Ramos (cell line): ENCODE measurements around the gene TMEM154.

ENCODE experiments used
- in situ Hi-C: fragments of 300-500 bp; cut with MboI; formaldehyde crosslinking; loops from one replicate; pipeline ENCODE4 v1.14.3; 2022; ENCODE audit warnings: low sequenced_read_pairs; ENCODE audit not compliant: unreplicated experiment

The TMEM154 gene

DNA sequence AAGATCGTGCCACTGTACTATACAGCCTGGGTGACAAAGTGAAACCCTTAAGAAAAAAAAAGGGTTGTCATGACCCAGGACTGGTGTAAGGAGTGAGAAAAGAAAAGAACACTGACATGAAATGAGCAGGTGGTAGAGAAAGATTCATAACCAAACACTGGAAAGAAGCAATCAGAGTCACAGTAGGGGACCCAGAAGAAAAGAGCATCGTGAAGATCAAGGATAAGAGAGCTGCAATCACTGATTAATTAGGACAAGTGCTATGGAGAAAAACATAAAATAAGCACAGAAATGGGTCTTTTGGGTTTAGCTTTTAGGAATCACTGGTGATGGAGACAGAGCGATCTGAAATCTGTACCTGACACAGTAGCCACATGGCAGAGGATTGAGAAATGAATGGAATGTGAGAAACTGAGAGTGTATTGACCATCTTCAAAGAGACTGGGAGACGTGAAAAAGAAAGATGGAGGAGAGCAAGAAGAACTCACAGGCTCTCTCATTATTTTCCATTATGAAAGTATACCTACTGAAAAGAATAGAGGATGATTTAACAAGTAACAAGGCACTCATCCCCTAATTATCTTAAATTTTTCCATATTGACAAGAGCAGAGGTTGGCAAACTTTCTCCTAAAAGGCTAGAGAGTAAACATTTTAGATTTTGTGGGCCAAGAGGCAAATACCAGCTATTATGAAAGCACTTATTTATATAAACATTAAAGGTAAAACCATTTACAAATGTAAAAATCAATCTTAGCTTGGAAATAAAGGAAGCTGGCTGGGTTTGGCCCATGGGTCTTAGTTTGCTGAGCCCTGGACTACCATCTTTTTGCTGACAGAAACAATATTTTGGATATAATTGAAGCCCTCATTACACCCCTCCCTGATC, 7.3 kb downstream of the TMEM154 start:
- in situ Hi-C loops, result loop anchor here (25.0 kb wide), 2 partner anchors 665 to 765 kb away; partner anchors contain the start of gene MND1

DNA sequence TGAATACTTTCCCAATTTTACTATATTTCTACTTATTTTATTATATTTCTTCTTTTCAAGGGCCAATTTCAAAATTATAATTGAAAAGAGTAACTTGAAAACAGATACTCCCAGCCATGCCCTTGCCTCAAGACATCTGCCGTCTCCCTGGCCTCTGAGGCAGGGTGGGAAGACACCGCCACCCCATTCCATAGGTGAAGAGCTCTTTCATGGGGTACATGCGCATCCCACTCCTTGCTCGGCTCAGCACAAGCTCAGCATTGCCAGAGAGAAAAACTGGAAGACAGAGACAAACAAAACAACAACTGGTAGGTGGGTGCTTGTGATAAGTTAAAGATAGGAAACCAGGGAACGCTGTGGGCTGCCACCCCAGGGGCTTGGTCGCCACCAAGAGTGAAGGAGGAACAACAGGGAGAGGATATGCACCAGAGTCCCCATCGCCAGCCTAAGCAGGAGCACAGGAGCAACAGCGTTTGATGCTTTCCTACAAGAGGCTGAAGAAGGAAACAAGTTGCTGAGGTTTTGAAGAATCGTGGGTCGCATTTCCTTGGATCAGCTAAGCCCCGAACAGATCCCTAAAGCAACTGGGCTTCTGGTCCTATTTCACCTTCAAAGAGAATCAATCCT, 11.3 kb downstream of the TMEM154 start:
- in situ Hi-C loops, result loop anchor here (25.0 kb wide), 2 partner anchors 669 to 769 kb away; partner anchors contain the start of gene MND1

DNA sequence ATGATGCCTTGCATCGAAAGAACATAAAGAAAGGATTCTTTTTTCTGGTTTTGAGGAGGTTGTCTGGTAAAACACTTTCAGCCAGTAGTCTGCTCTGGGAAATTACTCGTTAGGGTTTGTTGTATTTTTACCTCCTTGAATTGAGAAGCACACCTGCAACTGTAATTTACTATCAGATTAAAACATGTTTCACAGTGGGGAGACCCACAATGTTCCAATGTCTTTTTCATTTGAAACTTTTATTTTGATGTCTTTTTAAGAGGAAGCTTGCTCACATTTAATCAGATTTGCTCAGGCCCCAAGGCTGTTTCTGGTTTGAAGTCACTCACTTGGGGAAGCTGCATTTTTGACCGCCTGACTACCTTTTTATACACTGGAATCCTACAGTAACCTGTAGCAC, 12.0 kb downstream of the TMEM154 start:
- in situ Hi-C loops, result loop anchor here (25.0 kb wide), 2 partner anchors 670 to 770 kb away; partner anchors contain the start of gene MND1

DNA sequence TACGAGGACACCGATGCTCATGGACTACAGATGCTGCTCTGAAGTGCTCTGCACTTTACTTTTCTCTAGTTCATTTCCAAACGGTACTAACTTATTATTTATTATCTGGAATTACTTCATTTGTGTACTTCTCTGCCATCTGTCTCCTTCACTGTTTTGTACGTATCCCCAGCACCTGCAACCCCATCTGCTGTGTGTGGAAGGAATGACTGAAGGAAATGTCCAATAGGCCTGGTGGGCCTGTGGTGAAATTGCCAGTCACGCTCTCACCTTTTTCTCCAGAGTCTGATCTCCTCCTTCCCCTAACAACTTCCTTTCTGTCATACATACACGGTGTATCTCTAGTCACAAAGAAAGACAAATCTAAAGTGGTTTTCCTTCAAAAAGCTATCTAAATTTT, 12.9 kb downstream of the TMEM154 start:
- in situ Hi-C loops, result loop anchor here (25.0 kb wide), 2 partner anchors 670 to 770 kb away; partner anchors contain the start of gene MND1

DNA sequence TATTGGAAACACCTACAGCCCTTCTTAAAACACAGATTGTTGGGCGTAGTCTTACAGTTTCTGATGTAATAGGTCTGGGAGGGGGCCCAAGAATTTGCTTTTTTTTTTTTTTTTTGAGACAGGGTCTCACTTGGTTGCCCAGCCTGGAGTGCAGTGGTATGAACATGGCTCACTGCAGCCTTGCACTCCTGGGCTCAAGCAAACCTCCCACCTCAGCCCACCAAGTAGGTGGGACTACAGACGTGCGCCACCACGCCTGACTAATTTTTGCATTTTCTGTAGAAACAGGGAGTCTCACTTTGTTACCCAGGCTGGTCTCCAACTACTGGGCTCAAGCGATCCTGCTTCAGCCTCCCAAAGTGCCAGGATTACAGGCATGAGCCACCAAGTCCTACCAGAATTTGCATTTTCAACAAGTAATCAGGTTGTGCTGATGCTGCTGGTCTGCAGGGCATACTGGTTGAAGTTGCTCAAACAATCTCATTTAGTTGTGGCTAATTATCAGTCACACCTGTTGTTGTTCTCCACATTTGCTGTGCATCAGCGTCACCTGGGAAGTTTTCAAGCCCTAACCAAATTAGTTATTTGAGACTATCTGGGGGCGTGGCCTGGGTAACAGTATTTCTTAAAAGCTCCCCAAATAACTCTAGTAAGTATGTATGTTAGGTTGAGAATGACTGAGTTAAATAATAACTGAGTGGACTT, 14.0 kb downstream of the TMEM154 start:
- in situ Hi-C loops, result loop anchor here (25.0 kb wide), 2 partner anchors 671 to 771 kb away; partner anchors contain the start of gene MND1

DNA sequence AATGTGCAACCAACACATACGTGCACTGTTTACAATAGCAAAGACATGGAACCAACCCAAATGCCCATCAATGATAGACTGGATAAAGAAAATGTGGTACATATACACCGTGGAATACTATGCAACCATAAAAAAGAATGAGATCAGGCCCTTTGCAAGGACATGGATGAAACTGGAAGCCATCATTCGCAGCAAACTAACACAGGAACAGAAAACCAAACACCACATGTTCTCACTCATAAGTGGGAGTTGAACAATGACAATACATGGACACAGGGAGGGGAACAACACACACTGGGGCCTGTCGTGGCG, 15.8 kb downstream of the TMEM154 start:
- in situ Hi-C loops, result loop anchor here (25.0 kb wide), 2 partner anchors 673 to 773 kb away; partner anchors contain the start of gene MND1

DNA sequence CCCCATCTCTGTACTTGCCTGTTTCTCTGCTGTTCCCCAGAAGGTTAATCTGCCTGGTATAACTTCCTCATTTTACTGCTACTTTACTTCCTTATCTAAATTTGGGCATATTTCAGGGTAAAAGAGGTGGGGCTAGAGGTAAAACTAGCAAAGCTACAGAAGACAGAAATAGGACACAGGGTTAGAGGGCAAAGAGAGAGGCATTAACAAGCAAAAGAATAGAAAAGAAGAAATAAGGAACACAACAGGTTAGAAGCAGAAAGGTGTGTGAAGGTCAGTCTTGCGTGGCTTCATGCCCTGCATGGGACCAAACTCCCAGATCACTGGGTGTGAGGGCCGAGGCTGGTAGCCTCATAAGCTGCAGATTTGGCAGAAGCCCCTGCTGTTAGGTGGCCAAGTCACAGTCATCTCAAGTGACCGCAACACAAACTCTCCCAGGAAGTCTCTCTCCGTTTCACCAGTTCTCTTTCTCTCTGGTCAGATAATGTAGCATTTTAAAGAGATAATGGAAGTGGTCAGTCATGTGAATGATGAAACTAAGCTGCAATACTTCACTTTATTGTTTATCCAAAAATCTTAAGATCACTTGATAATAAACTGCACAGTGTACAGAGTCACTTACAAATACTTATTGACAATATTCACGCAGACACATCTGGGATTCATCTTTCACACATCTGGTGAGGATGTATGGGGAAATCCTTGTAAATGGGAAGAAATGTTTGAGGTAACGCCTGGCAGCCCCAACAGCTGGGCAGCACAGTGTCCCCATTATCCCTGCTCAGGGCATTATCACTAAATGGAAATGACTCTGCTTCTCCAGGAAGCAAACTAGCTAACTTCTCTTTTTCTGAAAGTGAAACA, 16.4 kb downstream of the TMEM154 start:
- in situ Hi-C loops, result loop anchor here (25.0 kb wide), 2 partner anchors 674 to 774 kb away; partner anchors contain the start of gene MND1

DNA sequence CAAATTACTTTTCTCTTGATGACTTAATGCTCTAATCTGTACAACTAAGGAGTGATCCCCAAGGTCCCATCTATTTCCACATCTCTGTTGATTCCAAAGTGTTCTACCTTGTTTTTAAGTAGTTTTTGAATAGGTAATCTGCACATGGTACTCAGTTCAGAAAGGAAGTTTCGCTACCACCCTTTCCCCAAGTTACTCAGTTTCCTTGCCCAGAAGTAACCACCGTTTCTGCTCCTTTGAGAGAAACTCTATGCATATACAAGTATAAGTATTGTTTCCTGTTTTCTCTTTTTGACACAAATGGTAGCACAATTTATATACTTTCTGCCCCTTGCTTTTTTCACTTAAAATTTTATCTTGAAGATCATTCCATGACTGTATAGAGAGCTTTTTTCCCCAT, 18.1 kb downstream of the TMEM154 start:
- in situ Hi-C loops, result loop anchor here (25.0 kb wide), 2 partner anchors 676 to 776 kb away; partner anchors contain the start of gene MND1

DNA sequence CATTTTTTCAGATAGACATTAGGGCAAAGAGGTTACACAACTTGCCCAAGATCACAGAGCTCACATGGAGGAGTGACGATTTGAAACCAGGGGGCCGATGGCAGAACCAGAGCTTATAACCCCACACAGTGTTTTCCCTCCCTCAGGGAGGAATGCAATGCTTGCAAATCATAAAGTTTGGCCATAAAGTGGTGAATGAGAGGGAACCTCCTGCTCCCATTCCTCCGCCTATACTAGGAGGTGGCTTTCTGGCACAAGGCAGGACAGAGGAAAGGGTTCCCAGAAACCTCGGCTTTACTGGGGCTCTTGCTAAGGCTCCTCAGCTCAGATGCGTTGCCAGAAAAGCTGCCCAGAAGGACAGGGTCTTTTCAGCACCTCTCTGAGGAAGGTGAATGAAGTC, 19.3 kb downstream of the TMEM154 start:
- in situ Hi-C loops, result loop anchor here (25.0 kb wide), 2 partner anchors 677 to 777 kb away; partner anchors contain the start of gene MND1

DNA sequence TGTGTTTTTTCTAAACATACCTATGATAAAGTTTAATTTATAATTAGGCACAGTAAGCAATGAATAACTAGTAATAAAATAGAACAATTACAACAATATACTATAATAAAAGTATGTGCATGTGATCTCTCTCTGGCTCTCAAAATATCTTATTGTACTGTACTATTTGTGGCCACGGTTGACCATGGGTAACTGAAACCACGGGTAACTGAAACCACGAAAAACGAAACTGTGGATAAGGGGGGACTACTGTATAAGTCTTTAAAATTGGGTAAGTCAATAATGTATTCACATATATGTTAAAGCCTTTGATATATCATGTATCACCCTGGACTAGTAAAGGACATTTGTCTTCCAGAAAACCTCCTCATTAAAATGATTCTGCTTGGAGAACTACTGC, 20.0 kb downstream of the TMEM154 start:
- in situ Hi-C loops, result loop anchor here (25.0 kb wide), 2 partner anchors 677 to 777 kb away; partner anchors contain the start of gene MND1

DNA sequence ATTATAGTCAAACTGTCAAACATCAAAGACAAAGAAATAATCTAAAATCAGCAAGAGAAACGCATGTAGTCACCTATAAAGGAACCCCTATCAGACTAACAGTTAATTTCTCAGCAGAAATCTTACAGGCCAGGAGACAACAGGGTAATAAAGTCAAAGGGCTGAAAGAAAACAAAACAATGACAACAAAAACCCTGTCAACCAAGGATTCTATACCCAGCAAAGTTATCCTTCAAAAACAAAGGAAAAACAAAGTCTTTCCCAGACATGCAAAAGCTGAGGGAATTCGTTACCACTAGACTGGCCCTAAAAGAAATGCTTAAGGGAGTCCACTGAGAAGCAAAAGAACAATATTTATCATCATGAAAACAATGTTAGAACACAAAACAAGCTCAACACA, 22.1 kb downstream of the TMEM154 start:
- in situ Hi-C loops, result loop anchor here (25.0 kb wide), 2 partner anchors 680 to 780 kb away; partner anchors contain the start of gene MND1

DNA sequence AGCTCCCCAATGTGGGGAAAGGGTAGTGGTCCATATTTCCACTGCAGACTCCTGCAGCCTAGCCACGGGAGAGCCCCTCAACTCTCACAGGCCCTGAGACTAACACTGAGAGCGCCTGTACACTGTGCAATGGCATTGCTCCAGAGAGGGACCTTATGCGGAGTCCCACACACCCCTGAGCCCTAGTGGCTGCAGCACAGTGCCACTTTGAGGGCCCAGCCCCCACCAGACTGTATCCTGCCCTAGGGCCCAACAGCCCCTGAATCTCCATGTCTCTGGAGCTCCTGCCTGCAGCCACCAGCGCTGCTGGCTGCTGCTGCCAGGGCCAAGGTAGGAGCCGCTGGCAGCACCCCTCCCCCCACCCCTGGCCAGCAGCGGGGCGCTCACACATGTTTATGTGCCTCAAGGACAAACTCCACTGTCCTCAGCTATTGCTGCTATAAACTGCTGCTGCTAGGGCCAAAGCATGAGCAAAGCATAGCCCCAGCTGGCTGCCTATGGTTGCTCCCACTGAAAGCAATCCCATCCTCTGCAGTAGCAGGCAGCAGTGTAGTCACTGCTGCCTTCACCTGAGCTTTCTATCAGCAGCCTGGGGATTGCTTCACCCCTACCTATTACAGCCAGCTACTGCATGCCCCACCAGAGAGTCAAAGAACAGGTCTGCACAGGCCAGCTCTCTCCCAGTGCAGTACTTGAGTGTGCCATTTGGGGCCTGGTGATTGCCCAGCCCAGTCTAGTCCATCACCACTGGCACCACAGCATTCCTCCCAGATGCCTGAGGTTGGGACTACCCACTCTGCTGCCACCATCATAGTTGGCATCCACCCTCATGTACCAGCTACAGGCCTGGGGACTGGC, 24.3 kb downstream of the TMEM154 start:
- in situ Hi-C loops, result loop anchor here (25.0 kb wide), 2 partner anchors 682 to 782 kb away; partner anchors contain the start of gene MND1

DNA sequence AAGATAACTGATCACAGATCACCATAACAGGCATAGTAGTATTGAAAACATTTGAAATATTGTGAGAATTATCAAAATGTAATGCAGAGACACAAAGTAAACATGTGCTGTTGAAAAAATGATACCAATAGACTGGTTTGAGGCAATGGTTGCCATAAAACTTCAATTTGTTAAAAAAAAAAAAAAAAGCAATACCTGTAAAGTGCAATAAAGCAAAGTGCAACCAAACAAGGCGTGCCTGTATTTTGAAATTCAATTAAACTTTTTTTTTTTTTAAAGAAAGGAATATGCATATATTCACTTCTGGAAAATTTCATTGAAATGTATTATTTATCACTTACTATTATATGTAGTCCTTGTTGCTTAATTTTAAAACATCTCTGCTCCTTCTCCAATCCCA, 27.7 kb downstream of the TMEM154 start:
- in situ Hi-C loops, result loop anchor here (25.0 kb wide), 2 partner anchors 685 to 785 kb away; partner anchors contain the start of gene MND1

DNA sequence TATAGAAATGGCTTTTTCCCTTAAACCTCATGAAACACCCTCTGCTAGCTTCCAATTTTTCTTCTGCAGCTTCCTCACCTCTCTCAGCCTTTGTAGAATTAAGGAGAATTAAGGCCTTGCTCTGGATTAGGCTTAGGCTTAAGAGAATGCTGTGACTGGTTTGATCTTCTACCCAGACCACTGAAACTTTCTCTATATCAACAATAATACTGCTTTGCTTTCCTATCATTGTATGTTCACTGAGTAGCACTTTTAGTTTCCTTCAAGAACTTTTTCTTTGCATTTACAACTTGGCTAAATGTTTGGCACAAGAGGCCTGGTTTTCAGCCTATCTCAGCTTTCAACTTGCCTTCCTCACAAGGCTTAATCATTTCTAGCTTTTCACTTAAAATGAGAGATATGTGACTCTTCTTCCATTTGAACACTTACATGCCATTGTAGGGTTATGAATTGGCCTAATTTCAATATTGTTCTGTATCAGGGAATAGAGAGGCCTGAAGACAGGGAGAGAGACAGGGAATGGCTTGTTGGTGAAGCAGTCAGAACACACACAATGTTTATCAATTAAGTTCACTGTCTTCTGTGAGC, 28.2 kb downstream of the TMEM154 start:
- in situ Hi-C loops, result loop anchor here (25.0 kb wide), 2 partner anchors 686 to 786 kb away; partner anchors contain the start of gene MND1

DNA sequence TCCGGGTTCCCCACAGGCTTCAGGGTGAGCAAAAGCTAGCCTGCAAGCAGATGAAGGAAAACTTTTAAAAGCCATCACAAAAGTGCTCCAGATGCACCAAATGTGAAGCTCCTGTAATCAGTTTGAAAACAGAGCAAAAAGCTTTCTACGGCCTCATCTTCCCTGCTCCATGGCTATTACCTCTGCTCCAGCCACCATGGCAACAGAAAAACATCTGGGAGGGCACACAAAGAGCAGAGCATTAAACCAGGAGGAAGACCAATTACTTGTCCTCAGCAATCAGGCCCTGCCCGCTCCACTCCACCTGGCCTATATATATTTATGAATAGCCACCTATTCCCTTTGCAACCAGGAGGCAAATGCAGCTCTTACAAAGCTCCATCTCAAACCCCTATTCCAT, 33.6 kb downstream of the TMEM154 start:
- in situ Hi-C loops, result no loop called here

DNA sequence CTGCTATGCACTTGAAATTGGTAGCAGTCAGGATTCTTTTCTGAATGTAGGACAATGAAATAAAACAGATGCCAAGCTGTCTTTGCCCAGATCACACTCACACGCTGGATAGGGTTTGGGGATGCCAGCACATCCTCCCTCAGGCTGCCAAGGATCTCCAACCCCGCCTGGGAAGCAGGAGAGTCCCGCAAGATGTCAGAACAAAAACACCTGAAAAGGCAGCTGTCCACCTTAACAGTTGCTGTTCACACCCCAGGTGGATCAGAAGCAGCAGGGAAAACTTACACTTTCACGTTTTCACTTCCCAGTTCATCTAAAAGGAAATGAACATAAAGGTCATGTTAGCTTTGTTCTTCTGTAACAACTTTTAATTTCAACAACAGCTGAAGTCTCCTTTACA, 35.7 kb downstream of the TMEM154 start:
- in situ Hi-C loops, result no loop called here

DNA sequence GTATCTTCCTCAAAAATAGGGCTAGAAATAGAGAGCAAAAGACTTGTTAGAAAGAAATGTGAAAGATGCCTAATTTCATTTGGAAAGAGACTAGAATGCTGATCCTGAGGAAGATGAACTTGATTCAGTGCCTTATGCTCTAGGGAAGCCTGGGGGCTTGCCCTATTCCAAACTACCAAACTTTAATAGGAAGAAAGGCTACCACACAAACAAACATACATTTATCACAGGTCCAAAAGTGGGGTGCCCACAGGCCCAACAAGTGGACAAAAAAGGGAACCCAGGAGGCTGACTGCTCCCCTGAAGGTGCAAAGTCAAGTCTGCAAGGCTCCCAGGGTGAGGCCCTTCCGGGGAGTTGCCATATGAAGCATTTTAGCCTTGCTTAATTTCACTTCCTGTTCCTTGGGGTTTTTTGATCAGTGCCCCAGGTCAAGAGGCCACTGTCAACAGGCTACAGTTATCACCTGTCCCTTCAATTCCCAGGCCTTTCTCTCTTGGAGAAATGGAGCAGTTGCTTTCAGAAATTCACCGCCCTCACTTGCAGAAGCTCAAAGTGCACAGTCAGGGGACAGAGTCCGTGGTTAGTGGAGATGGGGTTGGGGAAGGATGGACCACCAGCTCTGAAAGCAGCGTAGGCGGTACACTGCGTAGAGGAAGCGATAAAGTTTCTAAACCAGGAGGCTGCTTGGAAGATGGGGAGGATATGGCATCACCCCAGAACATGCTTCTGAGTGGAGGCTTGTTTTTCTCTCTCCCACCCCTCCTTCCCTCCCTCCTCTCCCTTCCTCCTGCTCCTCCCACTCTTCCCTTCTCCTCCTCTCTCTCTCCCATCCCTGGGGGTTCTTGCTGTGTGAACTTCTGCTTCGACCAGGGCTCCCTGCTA, 36.4 kb downstream of the TMEM154 start:
- in situ Hi-C loops, result no loop called here
